ENCODE data around the gene SEC16A.

Gene SEC16A

GRCh38 chr9:136519263-136520052 lies 36.6 kb upstream of the SEC16A start:
- no peak for DNase-seq

GRCh38 chr9:136518623-136519022 lies 35.8 kb upstream of the SEC16A start:
- DNase-seq: no peak

GRCh38 chr9:136517950-136518349 lies 35.1 kb upstream of the SEC16A start:
- no peak for DNase-seq

GRCh38 chr9:136517012-136517743 lies 34.3 kb upstream of the SEC16A start:
- DNase-seq: no peak

- no peak for DNase-seq
Measured at GRCh38 chr9:136516191-136516654, 33.4 kb upstream of the SEC16A start.

- no peak for DNase-seq
Measured at GRCh38 chr9:136515276-136515675, 32.4 kb upstream of the SEC16A start.

GRCh38 chr9:136514022-136514714 lies 31.3 kb upstream of the SEC16A start:
- no peak for DNase-seq

- no peak for DNase-seq
Measured at GRCh38 chr9:136513191-136513590, 30.4 kb upstream of the SEC16A start.

GRCh38 chr9:136512651-136513071 lies 29.8 kb upstream of the SEC16A start:
- no peak for DNase-seq

GRCh38 chr9:136511670-136512592 lies 29.1 kb upstream of the SEC16A start:
- no peak for DNase-seq

GRCh38 chr9:136511144-136511669 lies 28.4 kb upstream of the SEC16A start:
- DNase-seq: no peak

- DNase-seq: no peak
Measured at GRCh38 chr9:136510561-136510960, 27.7 kb upstream of the SEC16A start.

GRCh38 chr9:136509549-136509948 lies 26.7 kb upstream of the SEC16A start:
- DNase-seq: no peak

- DNase-seq: no peak
Measured at GRCh38 chr9:136508729-136509500, 26.1 kb upstream of the SEC16A start.

- no peak for DNase-seq
Measured at GRCh38 chr9:136507992-136508375, 25.1 kb upstream of the SEC16A start.

GRCh38 chr9:136507221-136507991 lies 24.6 kb upstream of the SEC16A start:
- no peak for DNase-seq

GRCh38 chr9:136506425-136506824 lies 23.6 kb upstream of the SEC16A start:
- DNase-seq: no peak

GRCh38 chr9:136505406-136506403 lies 22.9 kb upstream of the SEC16A start:
- DNase-seq: no peak
